ENCODE data around the gene NSUN2.

DNA sequence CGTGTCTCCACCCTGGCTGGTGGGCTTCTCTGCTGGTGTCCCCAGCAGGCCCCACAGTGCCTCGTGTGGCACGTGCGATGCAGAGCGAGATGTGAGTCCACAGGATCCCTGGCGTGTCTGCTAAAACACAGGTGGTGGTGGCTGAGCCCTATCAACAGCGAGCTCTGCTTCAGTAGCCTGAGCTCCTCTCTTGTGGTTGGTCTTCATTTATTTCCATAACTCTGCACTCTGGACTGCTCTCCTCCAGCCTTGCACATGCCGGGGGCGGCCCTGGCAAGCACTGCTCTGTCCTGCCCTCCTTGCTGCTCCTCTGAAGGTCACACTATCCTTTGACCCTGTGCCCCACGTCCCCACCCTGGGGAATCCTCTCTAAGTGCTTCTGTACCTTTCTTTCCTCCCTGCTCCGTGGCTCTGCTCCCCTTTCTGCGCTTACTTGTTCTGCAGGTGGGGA is 59.2 kb downstream of the NSUN2 start:
- TF ChIP-seq SMC3 (conservative IDR thresholded peaks at IDR 0.05; ENCODE audit: poor library complexity): no peak
- TF ChIP-seq, protein P1, sequence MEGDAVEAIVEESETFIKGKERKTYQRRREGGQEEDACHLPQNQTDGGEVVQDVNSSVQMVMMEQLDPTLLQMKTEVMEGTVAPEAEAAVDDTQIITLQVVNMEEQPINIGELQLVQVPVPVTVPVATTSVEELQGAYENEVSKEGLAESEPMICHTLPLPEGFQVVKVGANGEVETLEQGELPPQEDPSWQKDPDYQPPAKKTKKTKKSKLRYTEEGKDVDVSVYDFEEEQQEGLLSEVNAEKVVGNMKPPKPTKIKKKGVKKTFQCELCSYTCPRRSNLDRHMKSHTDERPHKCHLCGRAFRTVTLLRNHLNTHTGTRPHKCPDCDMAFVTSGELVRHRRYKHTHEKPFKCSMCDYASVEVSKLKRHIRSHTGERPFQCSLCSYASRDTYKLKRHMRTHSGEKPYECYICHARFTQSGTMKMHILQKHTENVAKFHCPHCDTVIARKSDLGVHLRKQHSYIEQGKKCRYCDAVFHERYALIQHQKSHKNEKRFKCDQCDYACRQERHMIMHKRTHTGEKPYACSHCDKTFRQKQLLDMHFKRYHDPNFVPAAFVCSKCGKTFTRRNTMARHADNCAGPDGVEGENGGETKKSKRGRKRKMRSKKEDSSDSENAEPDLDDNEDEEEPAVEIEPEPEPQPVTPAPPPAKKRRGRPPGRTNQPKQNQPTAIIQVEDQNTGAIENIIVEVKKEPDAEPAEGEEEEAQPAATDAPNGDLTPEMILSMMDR (IDR thresholded peaks at IDR 0.05; ENCODE audit: poor library complexity, severe bottlenecking): no peak
- TF ChIP-seq EZH2 (IDR thresholded peaks at IDR 0.05; ENCODE audit: borderline replicate concordance, insufficient read depth, low read length, poor library complexity, severe bottlenecking): no peak
- TF ChIP-seq, protein P2, sequence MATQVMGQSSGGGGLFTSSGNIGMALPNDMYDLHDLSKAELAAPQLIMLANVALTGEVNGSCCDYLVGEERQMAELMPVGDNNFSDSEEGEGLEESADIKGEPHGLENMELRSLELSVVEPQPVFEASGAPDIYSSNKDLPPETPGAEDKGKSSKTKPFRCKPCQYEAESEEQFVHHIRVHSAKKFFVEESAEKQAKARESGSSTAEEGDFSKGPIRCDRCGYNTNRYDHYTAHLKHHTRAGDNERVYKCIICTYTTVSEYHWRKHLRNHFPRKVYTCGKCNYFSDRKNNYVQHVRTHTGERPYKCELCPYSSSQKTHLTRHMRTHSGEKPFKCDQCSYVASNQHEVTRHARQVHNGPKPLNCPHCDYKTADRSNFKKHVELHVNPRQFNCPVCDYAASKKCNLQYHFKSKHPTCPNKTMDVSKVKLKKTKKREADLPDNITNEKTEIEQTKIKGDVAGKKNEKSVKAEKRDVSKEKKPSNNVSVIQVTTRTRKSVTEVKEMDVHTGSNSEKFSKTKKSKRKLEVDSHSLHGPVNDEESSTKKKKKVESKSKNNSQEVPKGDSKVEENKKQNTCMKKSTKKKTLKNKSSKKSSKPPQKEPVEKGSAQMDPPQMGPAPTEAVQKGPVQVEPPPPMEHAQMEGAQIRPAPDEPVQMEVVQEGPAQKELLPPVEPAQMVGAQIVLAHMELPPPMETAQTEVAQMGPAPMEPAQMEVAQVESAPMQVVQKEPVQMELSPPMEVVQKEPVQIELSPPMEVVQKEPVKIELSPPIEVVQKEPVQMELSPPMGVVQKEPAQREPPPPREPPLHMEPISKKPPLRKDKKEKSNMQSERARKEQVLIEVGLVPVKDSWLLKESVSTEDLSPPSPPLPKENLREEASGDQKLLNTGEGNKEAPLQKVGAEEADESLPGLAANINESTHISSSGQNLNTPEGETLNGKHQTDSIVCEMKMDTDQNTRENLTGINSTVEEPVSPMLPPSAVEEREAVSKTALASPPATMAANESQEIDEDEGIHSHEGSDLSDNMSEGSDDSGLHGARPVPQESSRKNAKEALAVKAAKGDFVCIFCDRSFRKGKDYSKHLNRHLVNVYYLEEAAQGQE (IDR thresholded peaks at IDR 0.05; ENCODE audit: borderline replicate concordance): no peak
- TF ChIP-seq TAF1 (IDR thresholded peaks at IDR 0.05; ENCODE audit: low read depth): no peak

Data from neural cell (in vitro differentiated cells).